ENCODE results near the gene USP25. TPM values are rescaled to one million over a fixed set of nuclear protein-coding genes. Genes with fewer than 3 reads are reported as not detected.

USP25 gene
- total RNA-seq, 2 donors from 2014 or later, result 32.0 to 43.5 TPM

- no peaks in the 10 kb centered on the region for H3K27me3 ChIP-seq (replicated peaks; ENCODE audit: insufficient read depth)
- no peak overlapping the region for H3K4me3 ChIP-seq
- no peaks in the 10 kb centered on the region for H3K36me3 ChIP-seq
- H3K4me1 ChIP-seq (ENCODE audit: control insufficient read depth in 1 of 2, low read depth in 2 of 2), result no peaks in the 10 kb centered on the region
- H3K27ac ChIP-seq, result no peak overlapping the region
- TF ChIP-seq CTCF (IDR thresholded peaks at IDR 0.05), result no peak
- no peaks in the 10 kb centered on the region for H3K9me3 ChIP-seq
- DNase-seq (ENCODE audit: low spot score) (no peak), ATAC-seq (ENCODE audit: insufficient number of reproducible peaks, low FRiP score, low read depth) (no peak)
Observed at GRCh38 chr21:15687208-15687607, 42.6 kb upstream of the USP25 start.

GRCh38 chr21:15688016-15688415, 41.8 kb upstream of the USP25 start:
- Histone ChIP-seq H3K4me3 (no peak overlapping the region), H3K27ac (no peak overlapping the region), H3K36me3 (no peaks in the 10 kb centered on the region), H3K9me3 (no peaks in the 10 kb centered on the region), H3K4me1 (ENCODE audit: control insufficient read depth in 1 of 2, low read depth in 2 of 2) (no peaks in the 10 kb centered on the region), H3K27me3 (replicated peaks; ENCODE audit: insufficient read depth) (no peaks in the 10 kb centered on the region)
- DNase-seq (ENCODE audit: low spot score) (no peak), ATAC-seq (ENCODE audit: insufficient number of reproducible peaks, low FRiP score, low read depth) (no peak)
- no peak for TF ChIP-seq CTCF (IDR thresholded peaks at IDR 0.05)

- no peak for TF ChIP-seq CTCF (IDR thresholded peaks at IDR 0.05)
- no peak overlapping the region for H3K27ac ChIP-seq
- no peak overlapping the region for H3K4me3 ChIP-seq
- no peaks in the 10 kb centered on the region for H3K4me1 ChIP-seq (ENCODE audit: control insufficient read depth in 1 of 2, low read depth in 2 of 2)
- DNase-seq (ENCODE audit: low spot score) (no peak), ATAC-seq (ENCODE audit: insufficient number of reproducible peaks, low FRiP score, low read depth) (no peak)
- no peaks in the 10 kb centered on the region for H3K36me3 ChIP-seq
- no peaks in the 10 kb centered on the region for H3K9me3 ChIP-seq
- H3K27me3 ChIP-seq (replicated peaks; ENCODE audit: insufficient read depth), result no peaks in the 10 kb centered on the region
Observed at GRCh38 chr21:15688809-15689208, 41.0 kb upstream of the USP25 start.

- no peak overlapping the region for H3K4me3 ChIP-seq
- no peak for ATAC-seq (ENCODE audit: insufficient number of reproducible peaks, low FRiP score, low read depth)
- H3K4me1 ChIP-seq (ENCODE audit: control insufficient read depth in 1 of 2, low read depth in 2 of 2), result no peaks in the 10 kb centered on the region
- no peaks in the 10 kb centered on the region for H3K9me3 ChIP-seq
- no peak overlapping the region for H3K27ac ChIP-seq
- no peaks in the 10 kb centered on the region for H3K36me3 ChIP-seq
- no peaks in the 10 kb centered on the region for H3K27me3 ChIP-seq (replicated peaks; ENCODE audit: insufficient read depth)
- no peak for TF ChIP-seq CTCF (IDR thresholded peaks at IDR 0.05)
- no peak for DNase-seq (ENCODE audit: low spot score)
Observed at GRCh38 chr21:15692711-15693110, 37.1 kb upstream of the USP25 start.

GRCh38 chr21:15695241-15695640, 34.5 kb upstream of the USP25 start:
- no peak for TF ChIP-seq CTCF (IDR thresholded peaks at IDR 0.05)
- ATAC-seq (ENCODE audit: insufficient number of reproducible peaks, low FRiP score, low read depth), result no peak
- no peak overlapping the region for H3K4me3 ChIP-seq
- no peaks in the 10 kb centered on the region for H3K4me1 ChIP-seq (ENCODE audit: control insufficient read depth in 1 of 2, low read depth in 2 of 2)
- DNase-seq (ENCODE audit: low spot score), result no peak
- H3K36me3 ChIP-seq, result no peaks in the 10 kb centered on the region
- no peaks in the 10 kb centered on the region for H3K9me3 ChIP-seq
- no peaks in the 10 kb centered on the region for H3K27me3 ChIP-seq (replicated peaks; ENCODE audit: insufficient read depth)
- H3K27ac ChIP-seq, result no peak overlapping the region

All from thoracic aorta (tissue), 2 donors.